Uterus (tissue), 2 donors: ENCODE measurements around the gene APOA5.
A peak's percentile ranks its signal among the peaks of the same experiment; 100 is the strongest.

ENCODE experiments used
- CTCF ChIP-seq, 4 experiments: fragments of 200-600 bp in 2 of 4; fragments of 450-650 bp in 2 of 4; sonication (generic) in 2 of 4; IDR thresholded peaks; one replicate each; pipeline ENCODE4 v1.5.1; 2016 to 2019; ENCODE audit warnings: antibody characterized with exemption in 4 of 4, mild to moderate bottlenecking in 2 of 4, moderate library complexity in 1 of 4
- POLR2A ChIP-seq, 2 donors: fragments of 450-650 bp; IDR thresholded peaks; one replicate each; pipeline ENCODE4 v1.6.1; 2016; ENCODE audit warnings: antibody characterized with exemption in 2 of 2, mild to moderate bottlenecking in 1 of 2, moderate library complexity in 1 of 2

- TF ChIP-seq CTCF (IDR thresholded peaks at IDR 0.05) = peak in 1 of 4 experiments; percentile 36
- TF ChIP-seq POLR2A (IDR thresholded peaks at IDR 0.05) = peak; percentile 3 to 66
Measured at GRCh38 chr11:116772443-116773202, 19.1 kb downstream of the APOA5 start, which contains the start of gene BUD13.
